ENCODE results near the gene TSPAN10. TPM values are rescaled to one million over a fixed set of nuclear protein-coding genes. Genes with fewer than 3 reads are reported as not detected.

The TSPAN10 gene
- total and polyA plus RNA-seq, 2 donors from 2014 or later = 1.9 to 2.1 TPM

GRCh38 chr17:81691608-81692007, 54.6 kb downstream of the TSPAN10 start:
- H3K36me3 ChIP-seq (ENCODE audit: control insufficient read depth in 2 of 3, insufficient read depth in 3 of 3, low read length in 3 of 3) = peaks cover 0 to 49% (median 31%) of the 10 kb centered on the region in 3 donors
- H3K4me1 ChIP-seq (ENCODE audit: control insufficient read depth in 2 of 3, insufficient read depth in 2 of 3, low read depth in 1 of 3, low read length in 3 of 3) = no peaks in the 10 kb centered on the region
- DNase-seq = no peak
- H3K9ac ChIP-seq (ENCODE audit: low read length in 3 of 3) = no peak overlapping the region
- no peak overlapping the region for H3K4me3 ChIP-seq (ENCODE audit: low read length in 3 of 3)
- no peaks in the 10 kb centered on the region for H3K9me3 ChIP-seq (ENCODE audit: control insufficient read depth in 2 of 3, insufficient read depth in 1 of 3, low read length in 3 of 3)
- no peaks in the 10 kb centered on the region for H3K27me3 ChIP-seq (ENCODE audit: control insufficient read depth, insufficient read depth, low read length)
- no peak overlapping the region for H3K27ac ChIP-seq (ENCODE audit: low read depth in 2 of 2, low read length in 2 of 2)
- intact Hi-C loops (cut with DNase I) = no loop called here
- no peak for TF ChIP-seq CTCF (IDR thresholded peaks at IDR 0.05; ENCODE audit: borderline replicate concordance, extremely low read depth, insufficient read depth)
- no peak for FAIRE-seq

- H3K9ac ChIP-seq (ENCODE audit: low read length in 3 of 3) = no peak overlapping the region
- H3K9me3 ChIP-seq (ENCODE audit: control insufficient read depth in 2 of 3, insufficient read depth in 1 of 3, low read length in 3 of 3) = no peaks in the 10 kb centered on the region
- H3K4me3 ChIP-seq (ENCODE audit: low read length in 3 of 3) = no peak overlapping the region
- no peak for FAIRE-seq
- no peaks in the 10 kb centered on the region for H3K4me1 ChIP-seq (ENCODE audit: control insufficient read depth in 2 of 3, insufficient read depth in 2 of 3, low read depth in 1 of 3, low read length in 3 of 3)
- H3K27me3 ChIP-seq (ENCODE audit: control insufficient read depth, insufficient read depth, low read length) = no peaks in the 10 kb centered on the region
- no peak for DNase-seq
- intact Hi-C loops (cut with DNase I) = no loop called here
- H3K36me3 ChIP-seq (ENCODE audit: control insufficient read depth in 2 of 3, insufficient read depth in 3 of 3, low read length in 3 of 3) = peaks cover 0 to 55% (median 24%) of the 10 kb centered on the region in 3 donors
- no peak for TF ChIP-seq CTCF (IDR thresholded peaks at IDR 0.05; ENCODE audit: borderline replicate concordance, extremely low read depth, insufficient read depth)
- no peak overlapping the region for H3K27ac ChIP-seq (ENCODE audit: low read depth in 2 of 2, low read length in 2 of 2)
Observed at GRCh38 chr17:81693509-81694210, 56.7 kb downstream of the TSPAN10 start.

GRCh38 chr17:81694810-81695209, 57.8 kb downstream of the TSPAN10 start:
- intact Hi-C loops (cut with DNase I) = no loop called here
- no peak overlapping the region for H3K4me3 ChIP-seq (ENCODE audit: low read length in 3 of 3)
- no peak for DNase-seq
- no peaks in the 10 kb centered on the region for H3K27me3 ChIP-seq (ENCODE audit: control insufficient read depth, insufficient read depth, low read length)
- peaks cover 0 to 51% (median 18%) of the 10 kb centered on the region in 3 donors for H3K36me3 ChIP-seq (ENCODE audit: control insufficient read depth in 2 of 3, insufficient read depth in 3 of 3, low read length in 3 of 3)
- H3K4me1 ChIP-seq (ENCODE audit: control insufficient read depth in 2 of 3, insufficient read depth in 2 of 3, low read depth in 1 of 3, low read length in 3 of 3) = no peaks in the 10 kb centered on the region
- H3K9me3 ChIP-seq (ENCODE audit: control insufficient read depth in 2 of 3, insufficient read depth in 1 of 3, low read length in 3 of 3) = no peaks in the 10 kb centered on the region
- no peak for FAIRE-seq
- no peak for TF ChIP-seq CTCF (IDR thresholded peaks at IDR 0.05; ENCODE audit: borderline replicate concordance, extremely low read depth, insufficient read depth)
- H3K9ac ChIP-seq (ENCODE audit: low read length in 3 of 3) = no peak overlapping the region
- H3K27ac ChIP-seq (ENCODE audit: low read depth in 2 of 2, low read length in 2 of 2) = no peak overlapping the region
